ENCODE data around the gene IL21R. TPM values are rescaled to one million over a fixed set of nuclear protein-coding genes. Genes with fewer than 3 reads are reported as not detected.

IL21R gene
- total and polyA plus RNA-seq, 9 of the 15 experiments (the other 6 are each of a cell fraction or from before 2014, with no cell fraction given): 0.04 to 0.34 (median 0.18) TPM; not detected in 1

DNA sequence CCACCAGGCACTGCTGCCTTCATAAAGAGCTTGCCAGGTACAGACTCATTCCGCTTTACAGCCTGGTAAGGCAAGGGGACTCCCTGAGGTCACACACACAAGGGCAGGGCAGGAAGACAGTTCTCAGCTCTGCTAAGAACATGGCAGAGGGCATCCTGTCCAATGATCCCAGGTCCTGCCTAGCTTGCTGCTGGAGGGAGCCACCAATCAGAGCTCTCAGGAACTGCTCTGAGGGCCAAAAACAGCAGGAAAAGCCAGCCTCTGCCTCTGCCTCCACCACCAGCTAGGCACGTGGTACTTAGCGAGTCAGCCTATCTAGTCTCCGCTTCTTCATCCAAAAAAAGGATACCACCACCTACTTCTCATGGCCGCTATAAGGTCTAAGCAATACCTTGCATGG is 81.7 kb downstream of the IL21R start:
- H3K27ac ChIP-seq (ENCODE audit: extremely low read depth, low read depth, low read length): no peak overlapping the region
- ATAC-seq (no peak), DNase-seq (ENCODE audit: extremely low read depth in 1 of 4, low spot score in 3 of 4) (no peak), FAIRE-seq (no peak)
- H3K4me2 ChIP-seq (ENCODE audit: insufficient read depth, low read length): no peak overlapping the region
- peaks cover 88% of the 10 kb centered on the region for H3K36me3 ChIP-seq (ENCODE audit: control insufficient read depth, insufficient read depth, low read length)
- WGBS (ENCODE audit: insufficient coverage, low coverage, missing lambda C conversion rate): 87% methylated on average over 5 of the region's 5 CpGs
- H4K20me1 ChIP-seq (replicated peaks; ENCODE audit: control insufficient read depth, insufficient read depth, low read length): no peaks in the 10 kb centered on the region
- H3K4me3 ChIP-seq: no peak overlapping the region
- intact Hi-C loops (cut with micrococcal nuclease): no loop called here
- H3K9ac ChIP-seq (ENCODE audit: insufficient read depth in 1 of 2, low read depth in 2 of 2, low read length in 2 of 2): no peak overlapping the region
- no TSS peak for BruUV-seq (replicated peaks)
- no peaks in the 10 kb centered on the region for H3K9me1 ChIP-seq (ENCODE audit: control insufficient read depth, insufficient read depth, low read length)
- ChIA-PET CTCF (ENCODE audit: low intra/inter-chr PET ratio) (no interaction called here), POLR2A (interaction anchor here (1.0 kb wide), 1 partner anchor 54 kb away, joined by 3 read pairs; no protein-coding TSS in a partner anchor)
- no peaks in the 10 kb centered on the region for H3K79me2 ChIP-seq (ENCODE audit: control insufficient read depth, insufficient read depth, low read length)
- H3K9me3 ChIP-seq (replicated peaks; ENCODE audit: control insufficient read depth, insufficient read depth, low read depth, low read length): no peaks in the 10 kb centered on the region
- H3K27me3 ChIP-seq (ENCODE audit: control insufficient read depth in 2 of 2, insufficient read depth in 2 of 2, low read length in 2 of 2): no peaks in the 10 kb centered on the region
- H3K4me1 ChIP-seq (replicated peaks in 1 of 2; ENCODE audit: control insufficient read depth in 2 of 2, insufficient read depth in 2 of 2, low read length in 2 of 2): no peaks in the 10 kb centered on the region
- no peak overlapping the region for H2AFZ ChIP-seq (ENCODE audit: low read depth, low read length)
- in situ Hi-C loops (cut with MboI): no loop called here
- TF ChIP-seq FOXA1 (IDR thresholded peaks at IDR 0.05; ENCODE audit: borderline replicate concordance): no peak
- no peak for TF ChIP-seq HDAC6 (IDR thresholded peaks at IDR 0.05; ENCODE audit: low read depth, low read length)
- TF ChIP-seq, protein P1, sequence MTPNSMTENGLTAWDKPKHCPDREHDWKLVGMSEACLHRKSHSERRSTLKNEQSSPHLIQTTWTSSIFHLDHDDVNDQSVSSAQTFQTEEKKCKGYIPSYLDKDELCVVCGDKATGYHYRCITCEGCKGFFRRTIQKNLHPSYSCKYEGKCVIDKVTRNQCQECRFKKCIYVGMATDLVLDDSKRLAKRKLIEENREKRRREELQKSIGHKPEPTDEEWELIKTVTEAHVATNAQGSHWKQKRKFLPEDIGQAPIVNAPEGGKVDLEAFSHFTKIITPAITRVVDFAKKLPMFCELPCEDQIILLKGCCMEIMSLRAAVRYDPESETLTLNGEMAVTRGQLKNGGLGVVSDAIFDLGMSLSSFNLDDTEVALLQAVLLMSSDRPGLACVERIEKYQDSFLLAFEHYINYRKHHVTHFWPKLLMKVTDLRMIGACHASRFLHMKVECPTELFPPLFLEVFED (CRISPR knock-in tag; conservative IDR thresholded peaks at IDR 0.05): no peak
- no peak for TF ChIP-seq MYNN (IDR thresholded peaks at IDR 0.05)
- TF ChIP-seq MYNN (CRISPR knock-in tag; IDR thresholded peaks at IDR 0.05): no peak
- no peak for TF ChIP-seq BCL6 (CRISPR knock-in tag; IDR thresholded peaks at IDR 0.05)
- TF ChIP-seq, protein P2, sequence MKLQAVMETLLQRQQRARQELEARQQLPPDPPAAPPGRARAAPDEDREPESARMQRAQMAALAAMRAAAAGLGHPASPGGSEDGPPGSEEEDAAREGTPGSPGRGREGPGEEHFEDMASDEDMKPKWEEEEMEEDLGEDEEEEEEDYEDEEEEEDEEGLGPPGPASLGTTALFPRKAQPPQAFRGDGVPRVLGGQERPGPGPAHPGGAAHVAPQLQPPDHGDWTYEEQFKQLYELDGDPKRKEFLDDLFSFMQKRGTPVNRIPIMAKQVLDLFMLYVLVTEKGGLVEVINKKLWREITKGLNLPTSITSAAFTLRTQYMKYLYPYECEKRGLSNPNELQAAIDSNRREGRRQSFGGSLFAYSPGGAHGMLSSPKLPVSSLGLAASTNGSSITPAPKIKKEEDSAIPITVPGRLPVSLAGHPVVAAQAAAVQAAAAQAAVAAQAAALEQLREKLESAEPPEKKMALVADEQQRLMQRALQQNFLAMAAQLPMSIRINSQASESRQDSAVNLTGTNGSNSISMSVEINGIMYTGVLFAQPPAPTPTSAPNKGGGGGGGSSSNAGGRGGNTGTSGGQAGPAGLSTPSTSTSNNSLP (IDR thresholded peaks at IDR 0.05; ENCODE audit: borderline replicate concordance, low read depth, low read length): no peak
- TF ChIP-seq, protein P3, sequence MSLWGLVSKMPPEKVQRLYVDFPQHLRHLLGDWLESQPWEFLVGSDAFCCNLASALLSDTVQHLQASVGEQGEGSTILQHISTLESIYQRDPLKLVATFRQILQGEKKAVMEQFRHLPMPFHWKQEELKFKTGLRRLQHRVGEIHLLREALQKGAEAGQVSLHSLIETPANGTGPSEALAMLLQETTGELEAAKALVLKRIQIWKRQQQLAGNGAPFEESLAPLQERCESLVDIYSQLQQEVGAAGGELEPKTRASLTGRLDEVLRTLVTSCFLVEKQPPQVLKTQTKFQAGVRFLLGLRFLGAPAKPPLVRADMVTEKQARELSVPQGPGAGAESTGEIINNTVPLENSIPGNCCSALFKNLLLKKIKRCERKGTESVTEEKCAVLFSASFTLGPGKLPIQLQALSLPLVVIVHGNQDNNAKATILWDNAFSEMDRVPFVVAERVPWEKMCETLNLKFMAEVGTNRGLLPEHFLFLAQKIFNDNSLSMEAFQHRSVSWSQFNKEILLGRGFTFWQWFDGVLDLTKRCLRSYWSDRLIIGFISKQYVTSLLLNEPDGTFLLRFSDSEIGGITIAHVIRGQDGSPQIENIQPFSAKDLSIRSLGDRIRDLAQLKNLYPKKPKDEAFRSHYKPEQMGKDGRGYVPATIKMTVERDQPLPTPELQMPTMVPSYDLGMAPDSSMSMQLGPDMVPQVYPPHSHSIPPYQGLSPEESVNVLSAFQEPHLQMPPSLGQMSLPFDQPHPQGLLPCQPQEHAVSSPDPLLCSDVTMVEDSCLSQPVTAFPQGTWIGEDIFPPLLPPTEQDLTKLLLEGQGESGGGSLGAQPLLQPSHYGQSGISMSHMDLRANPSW (CRISPR knock-in tag; IDR thresholded peaks at IDR 0.05): no peak
- TF ChIP-seq SRSF7 (optimal IDR thresholded peaks at IDR 0.05; ENCODE audit: low read depth, low read length): no peak
- no peak for TF ChIP-seq MIER1 (IDR thresholded peaks at IDR 0.05; ENCODE audit: low read depth)
- TF ChIP-seq SRSF1 (IDR thresholded peaks at IDR 0.05; ENCODE audit: low read depth, low read length): no peak
- no peak for TF ChIP-seq JUN (IDR thresholded peaks at IDR 0.05; ENCODE audit: borderline replicate concordance, low read depth, low read length)
- TF ChIP-seq JUN (CRISPR knock-in tag; IDR thresholded peaks at IDR 0.05; ENCODE audit: borderline replicate concordance): no peak
- TF ChIP-seq, protein P4, sequence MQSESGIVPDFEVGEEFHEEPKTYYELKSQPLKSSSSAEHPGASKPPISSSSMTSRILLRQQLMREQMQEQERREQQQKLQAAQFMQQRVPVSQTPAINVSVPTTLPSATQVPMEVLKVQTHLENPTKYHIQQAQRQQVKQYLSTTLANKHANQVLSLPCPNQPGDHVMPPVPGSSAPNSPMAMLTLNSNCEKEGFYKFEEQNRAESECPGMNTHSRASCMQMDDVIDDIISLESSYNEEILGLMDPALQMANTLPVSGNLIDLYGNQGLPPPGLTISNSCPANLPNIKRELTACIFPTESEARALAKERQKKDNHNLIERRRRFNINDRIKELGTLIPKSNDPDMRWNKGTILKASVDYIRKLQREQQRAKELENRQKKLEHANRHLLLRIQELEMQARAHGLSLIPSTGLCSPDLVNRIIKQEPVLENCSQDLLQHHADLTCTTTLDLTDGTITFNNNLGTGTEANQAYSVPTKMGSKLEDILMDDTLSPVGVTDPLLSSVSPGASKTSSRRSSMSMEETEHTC (IDR thresholded peaks at IDR 0.05): no peak
- no peak for TF ChIP-seq BRCA1 (IDR thresholded peaks at IDR 0.05)
- no peak for TF ChIP-seq BRCA1 (CRISPR knock-in tag; IDR thresholded peaks at IDR 0.05)
- TF ChIP-seq MCM7 (IDR thresholded peaks at IDR 0.05): no peak
